Left hindlimb (tissue), 1 donor: Measurements from ENCODE around the gene IMMT.

Experiments
- DNase-seq: peaks from one replicate; pipeline ENCODE4 v3.0.0-alpha.2; 2018

Gene IMMT

GRCh38 chr2:86195808-86196387 is 636 bp upstream of the IMMT start:
- DNase-seq, result no peak

- DNase-seq, result no peak
Observed at GRCh38 chr2:86194751-86195054, 559 bp downstream of the IMMT start.

GRCh38 chr2:86193901-86194567 is 1.2 kb downstream of the IMMT start:
- DNase-seq, result no peak

- DNase-seq, result no peak
Observed at GRCh38 chr2:86189782-86190416, 5.4 kb downstream of the IMMT start.

- DNase-seq, result no peak
Observed at GRCh38 chr2:86186431-86186830, 8.8 kb downstream of the IMMT start.

GRCh38 chr2:86185517-86186212 is 9.6 kb downstream of the IMMT start:
- DNase-seq, result no peak

- DNase-seq, result no peak
Observed at GRCh38 chr2:86176597-86176996, 18.7 kb downstream of the IMMT start.

GRCh38 chr2:86175828-86176227 is 19.4 kb downstream of the IMMT start:
- DNase-seq, result no peak

- no peak for DNase-seq
Observed at GRCh38 chr2:86174445-86174844, 20.8 kb downstream of the IMMT start.

- no peak for DNase-seq
Observed at GRCh38 chr2:86172610-86173009, 22.7 kb downstream of the IMMT start.

GRCh38 chr2:86171295-86171694 is 24.0 kb downstream of the IMMT start:
- no peak for DNase-seq

- DNase-seq, result no peak
Observed at GRCh38 chr2:86170449-86170848, 24.8 kb downstream of the IMMT start.

GRCh38 chr2:86160156-86160952 is 34.9 kb downstream of the IMMT start:
- DNase-seq, result no peak

GRCh38 chr2:86158286-86158685 is 37.0 kb downstream of the IMMT start:
- DNase-seq, result no peak

- DNase-seq, result no peak
Observed at GRCh38 chr2:86157009-86157556, 38.2 kb downstream of the IMMT start.

- DNase-seq, result no peak
Observed at GRCh38 chr2:86150502-86150901, 44.8 kb downstream of the IMMT start.

- DNase-seq, result no peak
Observed at GRCh38 chr2:86147793-86148192, 47.5 kb downstream of the IMMT start.

GRCh38 chr2:86143926-86144685 is 51.2 kb downstream of the IMMT start:
- no peak for DNase-seq

- no peak for DNase-seq
Observed at GRCh38 chr2:86143307-86143706, 52.0 kb downstream of the IMMT start.

GRCh38 chr2:86142436-86143257 is 52.6 kb downstream of the IMMT start:
- no peak for DNase-seq

- DNase-seq, result no peak
Observed at GRCh38 chr2:86140969-86141392, 54.3 kb downstream of the IMMT start.
